ENCODE data around the gene EIF4G3. TPM values are rescaled to one million over a fixed set of nuclear protein-coding genes. Genes with fewer than 3 reads are reported as not detected.

The EIF4G3 gene
- total RNA-seq, 1 experiment from 2014 or later = 86.8 TPM

GRCh38 chr1:20875198-20875973 is 301.3 kb downstream of the EIF4G3 start:
- TF ChIP-seq CTCF (conservative IDR thresholded peaks at IDR 0.05; ENCODE audit: low read depth, low read length) (no peak), EZH2 (IDR thresholded peaks at IDR 0.05; ENCODE audit: borderline replicate concordance, low read depth, low read length, poor library complexity, severe bottlenecking) (no peak)
- no peak for DNase-seq (ENCODE audit: low spot score)
- no TSS peak for BruUV-seq (replicated peaks)
- POLR2A ChIA-PET (ENCODE audit: low non-redundant PET) = no interaction called here
- Histone ChIP-seq H3K9me3 (ENCODE audit: low read depth, low read length, poor library complexity, severe bottlenecking) (no peaks in the 10 kb centered on the region), H3K36me3 (ENCODE audit: insufficient read depth, low read length, poor library complexity, severe bottlenecking) (peaks cover 6% of the 10 kb centered on the region), H3K27me3 (replicated peaks; ENCODE audit: insufficient read depth, low read depth, low read length, poor library complexity) (no peaks in the 10 kb centered on the region), H3K4me3 (ENCODE audit: low read depth, low read length, poor library complexity, severe bottlenecking) (no peak overlapping the region), H3K4me1 (ENCODE audit: insufficient read depth, low read length, poor library complexity, severe bottlenecking) (no peaks in the 10 kb centered on the region), H3K27ac (ENCODE audit: low read depth, low read length, poor library complexity, severe bottlenecking) (no peak overlapping the region)
- CTCF ChIA-PET = no interaction called here
- intact Hi-C loops (cut with micrococcal nuclease; ENCODE audit: unreplicated experiment) = no loop called here

DNA sequence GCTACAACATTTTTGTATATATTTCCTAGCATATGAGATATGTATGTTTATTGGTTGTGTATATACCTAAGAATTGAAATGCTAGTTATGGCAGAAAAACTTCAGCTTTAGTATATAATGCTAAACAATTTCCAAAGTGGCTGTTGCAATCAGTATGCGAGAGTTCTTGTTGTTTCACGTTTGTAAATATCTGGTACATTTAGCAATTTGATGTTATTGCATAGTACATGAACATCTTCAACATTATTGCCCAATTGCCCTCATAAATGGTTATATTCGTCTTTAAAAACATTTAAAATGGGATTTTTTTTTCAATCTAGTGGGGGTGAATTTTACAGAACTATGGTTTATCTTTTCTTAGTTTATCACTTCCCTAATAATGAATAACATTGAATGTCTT is 303.4 kb downstream of the EIF4G3 start:
- TF ChIP-seq EZH2 (IDR thresholded peaks at IDR 0.05; ENCODE audit: borderline replicate concordance, low read depth, low read length, poor library complexity, severe bottlenecking) = no peak
- no peak for TF ChIP-seq CTCF (conservative IDR thresholded peaks at IDR 0.05; ENCODE audit: low read depth, low read length)
- Histone ChIP-seq H3K4me3 (ENCODE audit: low read depth, low read length, poor library complexity, severe bottlenecking) (no peak overlapping the region), H3K27me3 (replicated peaks; ENCODE audit: insufficient read depth, low read depth, low read length, poor library complexity) (no peaks in the 10 kb centered on the region), H3K27ac (ENCODE audit: low read depth, low read length, poor library complexity, severe bottlenecking) (no peak overlapping the region), H3K4me1 (ENCODE audit: insufficient read depth, low read length, poor library complexity, severe bottlenecking) (no peaks in the 10 kb centered on the region), H3K9me3 (ENCODE audit: low read depth, low read length, poor library complexity, severe bottlenecking) (no peaks in the 10 kb centered on the region), H3K36me3 (ENCODE audit: insufficient read depth, low read length, poor library complexity, severe bottlenecking) (no peaks in the 10 kb centered on the region)
- no peak for DNase-seq (ENCODE audit: low spot score)
- no TSS peak for BruUV-seq (replicated peaks)
- ChIA-PET POLR2A (ENCODE audit: low non-redundant PET) (no interaction called here), CTCF (no interaction called here)
- intact Hi-C loops (cut with micrococcal nuclease; ENCODE audit: unreplicated experiment) = no loop called here

DNA sequence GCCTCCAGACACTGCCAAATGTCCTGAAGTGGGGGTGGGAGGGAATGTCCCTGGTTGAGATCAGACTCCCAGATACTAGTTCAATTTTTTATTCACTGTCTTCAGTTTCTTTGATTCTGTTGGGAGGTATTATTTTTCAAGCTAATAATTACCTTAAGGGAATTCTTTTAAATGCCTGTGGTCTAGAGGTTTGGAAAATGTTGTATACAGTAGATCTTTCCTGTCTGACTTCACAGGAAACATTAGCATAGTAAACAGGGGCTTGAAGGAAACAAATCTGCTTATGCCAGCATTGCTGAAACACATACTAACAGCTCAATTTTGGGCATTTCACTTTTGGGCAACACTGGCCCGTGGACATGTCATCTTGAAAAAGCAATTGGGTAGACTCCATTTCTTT is 305.3 kb downstream of the EIF4G3 start:
- Histone ChIP-seq H3K4me3 (ENCODE audit: low read depth, low read length, poor library complexity, severe bottlenecking) (no peak overlapping the region), H3K27me3 (replicated peaks; ENCODE audit: insufficient read depth, low read depth, low read length, poor library complexity) (no peaks in the 10 kb centered on the region), H3K4me1 (ENCODE audit: insufficient read depth, low read length, poor library complexity, severe bottlenecking) (no peaks in the 10 kb centered on the region), H3K36me3 (ENCODE audit: insufficient read depth, low read length, poor library complexity, severe bottlenecking) (no peaks in the 10 kb centered on the region), H3K9me3 (ENCODE audit: low read depth, low read length, poor library complexity, severe bottlenecking) (no peaks in the 10 kb centered on the region), H3K27ac (ENCODE audit: low read depth, low read length, poor library complexity, severe bottlenecking) (no peak overlapping the region)
- POLR2A ChIA-PET (ENCODE audit: low non-redundant PET) = interaction anchor here (0.7 kb wide), 1 partner anchor 35 kb away, joined by 3 read pairs; no protein-coding TSS in a partner anchor
- no TSS peak for BruUV-seq (replicated peaks)
- CTCF ChIA-PET = no interaction called here
- no peak for TF ChIP-seq CTCF (conservative IDR thresholded peaks at IDR 0.05; ENCODE audit: low read depth, low read length)
- TF ChIP-seq EZH2 (IDR thresholded peaks at IDR 0.05; ENCODE audit: borderline replicate concordance, low read depth, low read length, poor library complexity, severe bottlenecking) = no peak
- intact Hi-C loops (cut with micrococcal nuclease; ENCODE audit: unreplicated experiment) = no loop called here
- no peak for DNase-seq (ENCODE audit: low spot score)

All from A673 (cell line).